ENCODE results near the gene MRGPRE. TPM values are rescaled to one million over a fixed set of nuclear protein-coding genes. Genes with fewer than 3 reads are reported as not detected.

MRGPRE gene
- total RNA-seq, 1 experiment from 2014 or later = not detected

GRCh38 chr11:3189196-3189843 is 42.9 kb downstream of the MRGPRE start (continued):
- TF ChIP-seq ZNF532 (CRISPR knock-in tag; IDR thresholded peaks at IDR 0.05; ENCODE audit: borderline replicate concordance) (no peak), GABPB1 (CRISPR knock-in tag; IDR thresholded peaks at IDR 0.05) (no peak), ZBTB21 (CRISPR knock-in tag; IDR thresholded peaks at IDR 0.05; ENCODE audit: borderline replicate concordance) (0 out of 2 replicates have a peak, but pooled peaks have one; percentile 40), USF2 (CRISPR knock-in tag; IDR thresholded peaks at IDR 0.05) (peak; percentile 40; the same call in 1 of the 2 replicates), MAX (CRISPR knock-in tag; IDR thresholded peaks at IDR 0.05) (peak; percentile 86), ATF2 (CRISPR knock-in tag; IDR thresholded peaks at IDR 0.05; ENCODE audit: borderline replicate concordance, low read depth) (no peak), ATF1 (CRISPR knock-in tag; IDR thresholded peaks at IDR 0.05) (no peak), FOXP1 (CRISPR knock-in tag; IDR thresholded peaks at IDR 0.05; ENCODE audit: borderline replicate concordance) (0 out of 2 replicates have a peak, but pooled peaks have one; percentile 29), GRHL2 (CRISPR knock-in tag; IDR thresholded peaks at IDR 0.05; ENCODE audit: insufficient replicate concordance, severe bottlenecking) (no peak), ZNF416 (CRISPR knock-in tag; IDR thresholded peaks at IDR 0.05) (no peak)

GRCh38 chr11:3188496-3189195 is 43.6 kb downstream of the MRGPRE start:
- no peak overlapping the region for H3K27ac Mint-ChIP-seq
- peaks cover 14% of the 10 kb centered on the region for H3K27me3 Mint-ChIP-seq (ENCODE audit: low read depth)
- no peak for TF ChIP-seq JUN (CRISPR knock-in tag; IDR thresholded peaks at IDR 0.05)
- no peak for TF ChIP-seq AFF4 (CRISPR knock-in tag; IDR thresholded peaks at IDR 0.05; ENCODE audit: borderline replicate concordance)
- no peak for TF ChIP-seq ERG (CRISPR knock-in tag; IDR thresholded peaks at IDR 0.05)
- no peak for TF ChIP-seq GRHL2 (CRISPR knock-in tag; IDR thresholded peaks at IDR 0.05; ENCODE audit: insufficient replicate concordance, severe bottlenecking)
- no peak for TF ChIP-seq ZNF416 (CRISPR knock-in tag; IDR thresholded peaks at IDR 0.05)
- TF ChIP-seq FOXP4 (CRISPR knock-in tag; IDR thresholded peaks at IDR 0.05) = no peak
- TF ChIP-seq FOXP1 (CRISPR knock-in tag; IDR thresholded peaks at IDR 0.05; ENCODE audit: borderline replicate concordance) = no peak
- TF ChIP-seq TEAD4 (CRISPR knock-in tag; IDR thresholded peaks at IDR 0.05) = no peak
- no peak for TF ChIP-seq SMAD3 (CRISPR knock-in tag; IDR thresholded peaks at IDR 0.05; ENCODE audit: borderline replicate concordance)
- H3K4me1 Mint-ChIP-seq = peaks cover 41% of the 10 kb centered on the region
- peaks cover 4% of the 10 kb centered on the region; the same call in 1 of the 2 replicates for H3K36me3 Mint-ChIP-seq
- CTCF ChIA-PET = interaction anchor here (0.7 to 2.4 kb wide), 10 partner anchors 15 to 97 kb away, joined by 3 to 9 read pairs (median 4); partner anchors contain the start of genes MRGPRG and OSBPL5
- POLR2A ChIA-PET = no interaction called here
- H3K9me3 Mint-ChIP-seq = peaks cover 4% of the 10 kb centered on the region
- ATAC-seq = no peak; the same call in 1 of the 2 replicates
- H3K4me3 Mint-ChIP-seq = peak overlapping the region; percentile 24; the same call in 1 of the 2 replicates
- DNase-seq (ENCODE audit: low spot score) = no peak

Data from WTC11 (cell line).